Measurements from ENCODE around the gene TIGD4.
A peak's percentile ranks its signal among the peaks of the same experiment; 100 is the strongest.
"Not testable (repeated sequence)": the region's sequence is repeated elsewhere in the genome, so short reads cannot be mapped to it uniquely, and the experiment has no call there.

TIGD4 gene

DNA sequence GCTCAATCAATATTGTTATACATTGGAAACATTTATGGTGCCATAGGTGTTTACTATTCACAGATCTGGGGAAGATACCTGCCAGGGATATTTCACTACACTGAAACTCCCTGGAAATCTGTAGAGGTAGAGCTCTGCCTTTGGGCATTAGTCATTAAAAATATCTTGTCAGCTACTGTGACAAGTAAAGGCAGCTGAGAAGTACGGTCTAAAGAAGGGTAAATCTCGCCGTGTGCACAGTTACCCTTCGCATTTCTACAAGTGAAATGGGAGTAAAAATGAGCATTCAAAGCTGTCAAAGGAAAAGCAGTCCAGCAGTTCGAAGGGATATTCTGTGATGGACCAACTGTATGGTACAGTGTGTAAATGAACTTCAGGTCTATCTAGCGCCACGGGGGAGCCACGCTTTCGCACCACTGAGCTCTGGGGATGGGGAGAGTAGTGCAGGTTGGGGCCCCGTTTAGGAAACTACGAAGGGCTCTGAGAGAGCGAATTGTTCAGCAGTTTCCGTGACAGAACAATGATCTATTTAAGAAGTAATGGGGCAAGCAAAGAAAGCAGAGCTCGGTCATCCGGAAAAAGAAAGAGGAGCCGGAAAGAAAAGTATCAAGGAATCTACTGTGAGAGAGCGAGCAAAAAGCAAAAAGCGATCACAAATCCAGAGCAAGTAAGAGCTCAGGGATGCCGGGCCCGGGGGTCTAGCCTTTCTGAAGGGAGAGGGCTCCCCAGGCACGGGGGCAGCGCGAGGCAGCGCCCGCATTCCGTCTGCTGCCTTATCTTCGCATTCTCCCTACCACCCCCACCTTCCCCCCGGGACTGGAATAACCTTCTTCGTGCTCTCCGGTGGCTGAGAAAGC, 646 bp downstream of the TIGD4 start:
- DNase-seq = peak; percentile 48

GRCh38 chr4:152777488-152777887, 2.0 kb downstream of the TIGD4 start:
- no peak for DNase-seq

DNA sequence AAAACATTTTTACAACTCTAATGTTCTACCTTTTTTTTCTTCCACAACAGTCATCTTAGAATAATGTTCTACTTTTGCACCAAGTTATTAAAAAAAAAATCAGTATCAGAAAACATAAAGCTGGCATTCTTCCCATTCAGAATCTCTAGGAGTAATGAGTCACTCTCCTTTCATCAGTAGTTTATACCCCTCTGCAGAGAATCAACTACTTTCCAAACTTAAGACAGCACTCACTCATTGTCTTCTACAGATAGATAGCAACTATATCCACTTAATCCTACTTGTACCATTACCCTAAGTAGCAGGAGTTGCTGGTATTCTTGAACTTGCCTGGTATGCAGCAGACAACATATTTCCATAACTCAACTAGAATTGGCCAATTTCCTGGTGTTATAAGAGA, 3.2 kb downstream of the TIGD4 start:
- no peak for DNase-seq

GRCh38 chr4:152773953-152774352, 5.6 kb downstream of the TIGD4 start:
- no peak for DNase-seq

GRCh38 chr4:152773339-152773738, 6.2 kb downstream of the TIGD4 start:
- DNase-seq = no peak

DNA sequence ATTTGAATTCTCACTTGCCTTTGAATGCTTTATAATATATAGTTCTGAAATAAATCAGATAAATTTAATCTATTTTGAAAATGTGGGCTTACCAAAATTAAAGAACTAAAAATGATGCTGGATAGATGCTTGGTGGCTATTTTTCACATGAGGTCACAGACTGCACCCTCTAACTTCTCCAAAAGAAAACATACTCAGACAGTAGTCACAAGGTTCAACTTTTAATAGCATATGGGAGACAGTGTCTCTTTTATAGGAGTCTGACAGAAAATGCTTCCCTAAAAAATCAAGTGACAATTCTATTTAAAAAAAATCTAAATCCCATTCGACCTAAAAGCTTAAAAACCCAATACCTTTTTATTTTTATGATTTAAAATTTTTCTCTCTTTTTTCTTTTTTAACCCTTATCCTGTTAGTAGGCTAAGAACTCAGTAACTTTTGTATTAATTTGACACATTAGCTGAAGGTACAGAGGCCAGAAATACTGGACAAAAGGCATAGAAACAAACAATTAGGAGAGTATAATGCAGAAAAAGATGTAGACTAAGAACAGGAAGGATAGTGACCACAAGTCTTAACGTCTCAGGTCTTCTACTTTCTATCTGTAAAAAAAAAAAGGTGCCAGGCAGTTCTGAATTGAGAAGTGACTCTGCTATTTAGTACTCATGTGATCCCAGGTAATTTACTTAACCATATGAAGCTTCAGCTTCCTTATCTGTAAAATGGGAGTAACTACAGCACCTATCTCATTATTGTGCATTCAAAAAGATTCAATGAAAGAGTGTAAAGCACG, 7.6 kb downstream of the TIGD4 start:
- no peak for DNase-seq

GRCh38 chr4:152765069-152765737, 14.3 kb downstream of the TIGD4 start:
- not testable (repeated sequence) for DNase-seq

GRCh38 chr4:152763796-152764195, 15.7 kb downstream of the TIGD4 start:
- DNase-seq = no peak

GRCh38 chr4:152748619-152749018, 30.9 kb downstream of the TIGD4 start:
- no peak for DNase-seq

DNA sequence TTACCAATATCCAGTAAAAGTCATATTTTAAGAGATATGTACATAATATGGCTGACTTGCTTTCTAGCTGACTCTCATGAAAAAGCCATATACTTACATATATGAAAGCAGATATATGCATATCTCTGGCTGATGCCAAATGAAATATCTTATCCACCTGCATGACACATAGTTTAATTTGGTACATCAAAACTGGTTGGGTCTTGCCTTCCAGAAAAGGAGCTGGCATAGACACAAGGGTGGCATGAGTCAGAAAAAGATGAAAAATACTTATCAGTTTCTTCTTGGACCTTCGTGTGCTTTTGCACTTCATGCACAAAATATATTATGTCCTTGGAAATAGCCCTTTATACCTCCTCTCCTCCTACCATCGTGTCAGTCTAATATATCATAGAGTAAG, 32.1 kb downstream of the TIGD4 start:
- DNase-seq = no peak

- no peak for DNase-seq
These were observed 40.7 kb downstream of the TIGD4 start for GRCh38 chr4:152738827-152739226.

GRCh38 chr4:152735906-152736305, 43.6 kb downstream of the TIGD4 start:
- no peak for DNase-seq

DNA sequence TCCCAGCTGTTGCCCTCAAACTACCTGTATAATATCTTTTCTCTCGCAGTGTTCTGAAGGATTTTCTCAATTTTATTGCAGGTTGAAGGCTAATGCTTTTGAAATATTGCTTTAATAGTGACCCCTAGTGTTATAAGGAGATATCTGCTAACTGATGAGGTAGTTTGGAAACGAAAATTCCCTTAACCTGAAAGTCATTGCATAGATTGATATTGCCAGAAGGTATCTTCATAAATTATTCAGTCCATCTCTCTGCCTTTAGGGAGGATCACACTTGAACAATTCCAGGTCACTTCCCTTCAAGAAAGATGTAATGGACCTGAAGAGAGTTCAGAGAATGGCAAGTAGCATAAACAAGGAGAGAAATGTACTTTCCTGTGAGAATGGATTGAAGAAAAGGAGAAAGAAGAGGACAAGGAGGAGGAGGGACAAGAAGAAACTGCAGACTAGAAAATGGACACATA, 44.1 kb downstream of the TIGD4 start:
- DNase-seq = no peak

GRCh38 chr4:152734699-152735050, 44.9 kb downstream of the TIGD4 start:
- no peak for DNase-seq

DNA sequence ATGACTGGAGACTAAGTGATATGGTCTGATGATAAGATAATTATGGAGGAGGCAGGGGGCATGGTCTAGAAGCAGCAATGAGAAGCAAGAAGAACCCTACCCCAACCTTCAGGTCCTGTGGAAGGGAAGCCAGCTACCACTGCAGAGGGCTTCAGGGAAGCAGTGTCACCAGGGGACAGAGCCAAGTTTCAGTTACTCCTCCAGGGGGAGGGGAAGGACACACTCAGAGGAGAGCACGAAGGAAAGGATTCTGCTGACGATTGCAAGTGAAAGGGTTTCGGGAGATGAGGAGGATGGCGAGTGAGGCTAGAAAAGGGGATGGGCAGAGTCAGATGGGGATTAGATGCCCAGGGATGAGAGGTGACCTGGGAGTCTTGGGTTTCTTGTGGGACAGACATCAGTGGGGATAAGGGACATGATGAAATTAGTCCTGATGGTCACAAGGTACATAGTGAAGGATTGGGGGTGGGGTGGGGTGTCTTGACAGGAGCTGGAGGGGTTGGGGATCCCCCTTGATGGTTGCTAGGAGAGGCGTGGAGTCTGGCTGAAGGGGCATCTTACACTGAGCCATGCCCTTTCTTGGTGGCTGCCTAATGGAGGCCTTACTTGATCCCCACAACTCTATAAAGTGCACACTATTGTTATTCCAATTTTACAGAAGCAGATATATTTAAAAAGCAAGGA, 45.4 kb downstream of the TIGD4 start:
- DNase-seq = no peak

- DNase-seq = no peak
These were observed 47.5 kb downstream of the TIGD4 start for GRCh38 chr4:152731997-152732396.

- DNase-seq = no peak
These were observed 50.1 kb downstream of the TIGD4 start for GRCh38 chr4:152729466-152729865.

- no peak for DNase-seq
These were observed 51.2 kb downstream of the TIGD4 start for GRCh38 chr4:152728343-152728742.

- DNase-seq = no peak
These were observed 51.7 kb downstream of the TIGD4 start for GRCh38 chr4:152727784-152728183.

DNA sequence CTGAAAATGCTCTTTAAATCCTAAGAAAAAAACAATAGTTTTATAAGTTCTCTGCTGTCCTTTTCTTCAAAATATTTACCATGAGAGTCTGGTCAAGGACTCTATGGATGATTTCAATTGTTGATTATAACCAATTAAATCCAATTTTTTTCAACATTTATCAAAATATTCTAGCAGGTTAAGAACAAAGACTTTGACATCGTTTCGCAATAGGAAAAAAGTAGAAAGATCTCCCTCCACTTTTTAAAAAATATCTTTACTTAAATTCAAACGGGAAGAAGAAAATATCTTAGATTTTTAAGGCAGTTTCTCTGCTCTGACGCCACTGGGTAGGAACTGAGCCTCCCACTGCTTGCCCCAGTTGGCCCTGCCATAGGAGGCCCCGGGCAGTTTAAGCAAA, 55.0 kb downstream of the TIGD4 start:
- DNase-seq = no peak

- no peak for DNase-seq
These were observed 56.3 kb downstream of the TIGD4 start for GRCh38 chr4:152723236-152723635.

- DNase-seq = no peak
These were observed 59.6 kb downstream of the TIGD4 start for GRCh38 chr4:152719801-152720556.
